ENCODE data around the gene DZANK1.
"Not testable (repeated sequence)": the region's sequence is repeated elsewhere in the genome, so short reads cannot be mapped to it uniquely, and the experiment has no call there.

DZANK1 gene

DNA sequence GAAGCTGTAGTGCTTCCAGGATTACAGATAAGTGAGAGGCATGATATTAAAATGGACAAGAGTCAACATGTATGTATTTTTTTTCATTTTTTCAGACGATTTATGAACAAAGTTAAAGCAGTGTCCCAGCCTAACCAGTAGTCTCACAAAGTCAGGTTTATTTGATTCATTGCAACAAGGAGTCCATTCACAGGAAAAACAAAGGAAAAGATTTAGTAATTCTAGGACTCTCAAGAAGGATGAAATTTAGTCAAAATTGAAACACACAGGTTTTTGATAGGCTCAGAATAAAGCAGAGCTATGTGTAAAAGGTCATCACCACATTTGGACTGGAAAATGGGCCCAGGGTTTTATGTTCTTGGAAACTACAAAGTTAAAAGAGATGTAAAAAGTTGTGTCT, 94.5 kb downstream of the DZANK1 start:
- no peak for DNase-seq

DNA sequence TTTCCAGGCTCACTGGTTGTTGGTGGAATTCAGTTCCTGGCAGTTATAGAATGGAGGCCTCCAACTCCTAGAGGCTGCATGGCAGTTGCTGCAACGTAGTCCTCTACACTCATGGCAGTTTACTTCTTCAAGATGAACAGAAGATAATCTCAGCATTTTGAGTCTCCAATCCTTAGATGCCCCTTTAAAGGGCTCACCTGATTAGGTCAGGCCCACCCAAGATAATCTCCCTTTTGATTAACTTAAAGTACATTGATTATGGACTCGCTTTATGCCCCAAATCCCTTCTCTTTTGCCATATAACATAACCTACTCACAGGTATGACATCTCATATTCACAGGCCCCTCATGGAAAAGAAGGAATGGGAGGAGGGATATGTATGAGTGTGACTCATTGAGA, 102.1 kb downstream of the DZANK1 start:
- no peak for DNase-seq

GRCh38 chr20:18363708-18364107, 103.1 kb downstream of the DZANK1 start:
- DNase-seq: no peak

DNA sequence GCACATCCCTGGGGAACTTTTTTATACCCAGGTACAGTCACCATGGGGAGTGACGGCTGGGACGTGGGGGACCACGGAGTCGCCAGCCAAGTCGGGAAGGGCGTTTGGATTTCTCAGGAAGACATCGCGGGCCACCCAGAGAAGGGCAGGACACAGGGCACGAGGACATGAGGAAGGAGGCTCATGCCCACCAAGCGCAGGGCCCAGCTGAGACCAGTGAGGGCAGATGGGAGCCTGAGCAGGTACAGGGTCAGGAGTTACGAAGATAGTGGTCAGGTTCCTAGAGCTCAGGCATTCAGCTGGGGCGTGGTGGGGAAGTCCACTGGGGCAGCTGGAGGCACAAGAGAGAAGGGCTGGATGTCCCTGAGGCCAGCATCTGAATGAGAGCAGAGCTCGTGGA, 103.9 kb downstream of the DZANK1 start:
- DNase-seq: no peak

DNA sequence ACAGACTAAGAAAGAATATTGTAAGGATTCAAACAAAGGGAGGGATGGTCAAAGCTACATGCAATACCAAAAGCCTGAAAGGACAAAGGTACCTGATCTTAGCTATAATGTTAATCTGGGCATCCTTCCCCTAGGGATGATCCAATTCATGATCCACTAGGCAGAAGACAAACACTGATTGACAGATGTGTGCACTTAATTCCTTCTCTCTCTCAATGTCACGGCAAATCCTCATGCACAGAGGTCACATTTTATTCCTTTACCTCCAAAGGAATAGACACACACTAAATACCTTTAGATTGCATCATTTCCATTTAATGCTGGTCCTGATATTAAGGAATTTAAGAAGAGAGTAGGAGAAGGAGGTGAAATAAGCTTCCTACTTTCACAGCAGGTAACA, 105.2 kb downstream of the DZANK1 start:
- no peak for DNase-seq

DNA sequence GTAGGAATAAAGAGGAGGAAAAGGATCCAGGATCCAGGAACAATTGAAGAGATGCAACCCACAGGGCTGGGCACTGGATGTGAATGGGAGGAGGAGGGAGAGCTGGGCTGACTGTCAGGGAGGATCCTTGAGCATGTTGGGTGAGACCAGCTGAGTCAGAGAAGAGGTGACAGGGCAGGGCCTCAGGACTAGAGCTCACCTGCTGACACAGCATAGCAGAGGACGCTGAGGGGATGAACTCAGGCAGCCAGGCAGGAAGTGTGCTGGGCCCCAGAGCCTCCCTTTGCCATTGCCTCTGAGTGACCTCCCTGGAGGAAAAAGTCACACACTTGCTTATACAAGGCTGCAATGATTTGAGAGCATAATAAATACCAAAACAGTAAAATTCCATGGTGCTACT, 106.2 kb downstream of the DZANK1 start:
- no peak for DNase-seq

- DNase-seq: no peak
Observed at GRCh38 chr20:18359854-18360253, 107.0 kb downstream of the DZANK1 start.

DNA sequence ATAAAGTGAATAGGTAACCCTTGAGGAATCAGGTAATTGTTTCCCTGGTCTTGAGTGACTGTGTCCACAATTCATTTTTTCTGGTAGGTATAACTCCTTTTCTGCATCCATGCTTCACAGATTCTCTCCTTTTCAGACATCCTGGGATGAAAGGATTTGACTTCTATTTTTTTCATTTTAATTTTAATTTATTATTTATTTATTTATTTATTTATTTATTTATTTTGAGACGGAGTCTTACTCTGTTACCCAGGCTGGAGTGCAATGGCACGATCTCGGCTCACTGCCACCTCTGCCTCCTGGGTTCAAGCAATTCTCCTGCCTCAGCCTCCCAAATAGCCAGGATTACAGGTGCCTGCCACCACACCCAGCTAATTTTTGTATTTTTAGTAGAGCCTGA, 117.1 kb downstream of the DZANK1 start:
- not testable (repeated sequence) for DNase-seq
